RWPE1 (cell line): ENCODE data around the gene TENM4.

Source experiments
- CTCF ChIA-PET: fragments of 350-600 bp; sonication (Branson Sonifier 250); formaldehyde crosslinking; extraction: SDS; loops from one replicate; lab custom pipeline; 2021; lab: Yijun Ruan, JAX
- POLR2A ChIA-PET: fragments of 400-600 bp; formaldehyde crosslinking; extraction: SDS; loops from one replicate; lab custom pipeline; 2020; ENCODE audit warnings: antibody characterized with exemption; ENCODE audit not compliant: low non-redundant PET; lab: Yijun Ruan, JAX
- DNase-seq: peaks from one replicate; pipeline ENCODE4 v3.0.0; 2012; ENCODE audit warnings: low spot score
- H3K27ac ChIP-seq: fragments of 450-650 bp; 2 replicates; pipeline ENCODE4 v1.5.1; 2017
- TF ChIP-seq, protein P1 (sequence below): fragments of 450-650 bp; conservative IDR thresholded peaks from 2 replicates; pipeline ENCODE4 v1.5.1; 2017; ENCODE audit warnings: low read depth, mild to moderate bottlenecking

TENM4 gene

DNA sequence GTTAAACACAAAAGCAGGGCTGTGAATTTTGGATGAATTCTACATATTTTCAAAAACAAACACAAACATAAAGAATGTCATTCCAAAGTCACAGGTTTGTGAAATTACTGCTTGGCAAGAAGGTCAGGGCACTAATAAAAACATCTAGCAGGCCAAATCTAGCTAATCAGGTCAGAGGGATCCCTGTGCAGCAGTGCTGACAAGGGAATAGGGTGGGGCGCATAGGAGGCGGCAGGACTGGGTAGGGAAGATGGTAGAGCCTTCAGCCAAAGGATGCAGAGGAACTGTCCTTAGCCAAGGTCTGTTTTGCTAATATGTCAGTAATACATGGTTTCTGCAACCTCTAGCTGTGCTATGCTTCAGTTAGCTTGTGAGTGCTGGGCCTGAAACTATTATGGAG is 396.6 kb downstream of the TENM4 start:
- no peak for DNase-seq
- CTCF ChIA-PET, result interaction anchor here (0.6 kb wide), 1 partner anchor 1590 kb away, joined by 4 read pairs; no protein-coding TSS in a partner anchor
- no peak overlapping the region for H3K27ac ChIP-seq

DNA sequence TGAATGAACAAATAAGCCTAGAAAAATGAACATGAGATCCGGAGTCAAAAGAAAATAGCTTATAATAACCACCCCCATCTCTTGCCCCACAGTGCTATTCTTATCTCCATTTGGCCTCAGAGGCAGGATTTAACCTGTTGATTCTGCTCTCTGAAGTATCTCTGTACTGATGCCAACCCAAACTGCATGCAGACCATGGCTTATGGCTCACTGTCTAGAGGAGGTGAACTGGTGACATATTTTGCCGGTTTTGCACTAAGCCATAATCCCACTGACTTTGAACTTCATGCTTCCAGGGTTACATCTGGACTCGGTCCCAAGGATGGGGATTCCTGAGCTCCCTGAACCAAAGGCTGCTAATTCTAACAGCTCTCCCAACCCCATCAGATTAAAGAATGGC is 397.1 kb downstream of the TENM4 start:
- no peak overlapping the region for H3K27ac ChIP-seq
- CTCF ChIA-PET, result interaction anchor here (0.6 kb wide), 1 partner anchor 1591 kb away, joined by 4 read pairs; no protein-coding TSS in a partner anchor
- TF ChIP-seq, protein P1, sequence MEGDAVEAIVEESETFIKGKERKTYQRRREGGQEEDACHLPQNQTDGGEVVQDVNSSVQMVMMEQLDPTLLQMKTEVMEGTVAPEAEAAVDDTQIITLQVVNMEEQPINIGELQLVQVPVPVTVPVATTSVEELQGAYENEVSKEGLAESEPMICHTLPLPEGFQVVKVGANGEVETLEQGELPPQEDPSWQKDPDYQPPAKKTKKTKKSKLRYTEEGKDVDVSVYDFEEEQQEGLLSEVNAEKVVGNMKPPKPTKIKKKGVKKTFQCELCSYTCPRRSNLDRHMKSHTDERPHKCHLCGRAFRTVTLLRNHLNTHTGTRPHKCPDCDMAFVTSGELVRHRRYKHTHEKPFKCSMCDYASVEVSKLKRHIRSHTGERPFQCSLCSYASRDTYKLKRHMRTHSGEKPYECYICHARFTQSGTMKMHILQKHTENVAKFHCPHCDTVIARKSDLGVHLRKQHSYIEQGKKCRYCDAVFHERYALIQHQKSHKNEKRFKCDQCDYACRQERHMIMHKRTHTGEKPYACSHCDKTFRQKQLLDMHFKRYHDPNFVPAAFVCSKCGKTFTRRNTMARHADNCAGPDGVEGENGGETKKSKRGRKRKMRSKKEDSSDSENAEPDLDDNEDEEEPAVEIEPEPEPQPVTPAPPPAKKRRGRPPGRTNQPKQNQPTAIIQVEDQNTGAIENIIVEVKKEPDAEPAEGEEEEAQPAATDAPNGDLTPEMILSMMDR, result no peak
- POLR2A ChIA-PET, result no interaction called here
- no peak for DNase-seq

More for the DNA sequence above, 396.6 kb downstream of the TENM4 start:
- TF ChIP-seq, protein P1, result no peak
- POLR2A ChIA-PET, result no interaction called here

- TF ChIP-seq, protein P1, result no peak
- DNase-seq, result no peak
- H3K27ac ChIP-seq, result no peak overlapping the region
- CTCF ChIA-PET, result no interaction called here
- POLR2A ChIA-PET, result no interaction called here
These were observed 398.0 kb downstream of the TENM4 start for GRCh38 chr11:79042824-79043223.

- H3K27ac ChIP-seq, result no peak overlapping the region
- ChIA-PET CTCF (no interaction called here), POLR2A (no interaction called here)
- no peak for DNase-seq
- TF ChIP-seq, protein P1, result no peak
These were observed 400.5 kb downstream of the TENM4 start for GRCh38 chr11:79040348-79040747.

- TF ChIP-seq, protein P1, result no peak
- no peak for DNase-seq
- H3K27ac ChIP-seq, result no peak overlapping the region
- ChIA-PET CTCF (interaction anchor here (0.7 kb wide), 1 partner anchor 24 kb away, joined by 4 read pairs; no protein-coding TSS in a partner anchor), POLR2A (no interaction called here)
These were observed 401.7 kb downstream of the TENM4 start for GRCh38 chr11:79039122-79039521.

GRCh38 chr11:79035881-79036280 is 404.9 kb downstream of the TENM4 start:
- TF ChIP-seq, protein P1, result no peak
- ChIA-PET POLR2A (no interaction called here), CTCF (interaction anchor here (0.6 to 0.7 kb wide), 2 partner anchors 119 to 1295 kb away, joined by 3 to 5 read pairs; no protein-coding TSS in a partner anchor)
- H3K27ac ChIP-seq, result no peak overlapping the region
- DNase-seq, result no peak
